Hypothalamus (tissue), 51 donors: Measurements from ENCODE around the gene ZBTB5.

Experiments
- DNase-seq, 51 donors: peaks; one replicate each; lab custom pipeline; 2025; lab: John Stamatoyannopoulos, UW

The ZBTB5 gene

GRCh38 chr9:37453827-37454226 is 11.4 kb downstream of the ZBTB5 start:
- DNase-seq = no peak

GRCh38 chr9:37452611-37453010 is 12.6 kb downstream of the ZBTB5 start:
- no peak for DNase-seq

- DNase-seq = no peak
Measured at GRCh38 chr9:37451628-37452027, 13.6 kb downstream of the ZBTB5 start.

- DNase-seq = peak in 29 of 51 donors; percentile 15 to 75 (median 48)
Measured at GRCh38 chr9:37449862-37450632, 15.2 kb downstream of the ZBTB5 start.

- DNase-seq = no peak
Measured at GRCh38 chr9:37447111-37447510, 18.1 kb downstream of the ZBTB5 start.

- no peak for DNase-seq
Measured at GRCh38 chr9:37446401-37446800, 18.8 kb downstream of the ZBTB5 start.

- no peak for DNase-seq
Measured at GRCh38 chr9:37445832-37446231, 19.4 kb downstream of the ZBTB5 start.

GRCh38 chr9:37444890-37445289 is 20.4 kb downstream of the ZBTB5 start:
- DNase-seq = no peak

GRCh38 chr9:37443566-37443965 is 21.7 kb downstream of the ZBTB5 start:
- no peak for DNase-seq

- no peak for DNase-seq
Measured at GRCh38 chr9:37442556-37442955, 22.7 kb downstream of the ZBTB5 start.

- DNase-seq = no peak
Measured at GRCh38 chr9:37441776-37442370, 23.4 kb downstream of the ZBTB5 start.

GRCh38 chr9:37438359-37438758 is 26.9 kb downstream of the ZBTB5 start:
- no peak for DNase-seq

GRCh38 chr9:37437621-37438020 is 27.6 kb downstream of the ZBTB5 start:
- peak in 3 of 51 donors; percentile 20 to 27 (median 23) for DNase-seq

- DNase-seq = no peak
Measured at GRCh38 chr9:37437010-37437409, 28.2 kb downstream of the ZBTB5 start.

- DNase-seq = peak in 10 of 51 donors; percentile 8 to 38 (median 29)
Measured at GRCh38 chr9:37436540-37436939, 28.7 kb downstream of the ZBTB5 start.

- peak in 49 of 51 donors; percentile 30 to 94 (median 78) for DNase-seq
Measured at GRCh38 chr9:37433867-37434371, 31.3 kb downstream of the ZBTB5 start.

GRCh38 chr9:37432020-37432419 is 33.2 kb downstream of the ZBTB5 start:
- peak in 2 of 51 donors; percentile 17 to 20 for DNase-seq

- DNase-seq = peak in 45 of 51 donors; percentile 16 to 90 (median 66)
Measured at GRCh38 chr9:37430841-37431597, 34.2 kb downstream of the ZBTB5 start.

GRCh38 chr9:37429441-37430285 is 35.6 kb downstream of the ZBTB5 start:
- no peak for DNase-seq

GRCh38 chr9:37428345-37428744 is 36.9 kb downstream of the ZBTB5 start:
- no peak for DNase-seq
